AG10803 (cell line): ENCODE measurements around the gene ZNF503.

Experiments used
- DNase-seq: peaks from one replicate; pipeline ENCODE4 v3.0.0; 2010; ENCODE audit warnings: low read depth
- H3K4me3 ChIP-seq: 2 replicates; pipeline ENCODE4 v1.5.1; 2011; ENCODE audit warnings: mild to moderate bottlenecking, low read length, control low read depth
- CTCF ChIP-seq: conservative IDR thresholded peaks from 2 replicates; pipeline ENCODE4 v1.5.1; 2011; ENCODE audit warnings: mild to moderate bottlenecking, low read length, control low read depth, inconsistent platforms

ZNF503 gene

GRCh38 chr10:75425291-75426079 is 23.9 kb upstream of the ZNF503 start:
- no peak for TF ChIP-seq CTCF
- no peak overlapping the region for H3K4me3 ChIP-seq
- DNase-seq, result no peak

DNA sequence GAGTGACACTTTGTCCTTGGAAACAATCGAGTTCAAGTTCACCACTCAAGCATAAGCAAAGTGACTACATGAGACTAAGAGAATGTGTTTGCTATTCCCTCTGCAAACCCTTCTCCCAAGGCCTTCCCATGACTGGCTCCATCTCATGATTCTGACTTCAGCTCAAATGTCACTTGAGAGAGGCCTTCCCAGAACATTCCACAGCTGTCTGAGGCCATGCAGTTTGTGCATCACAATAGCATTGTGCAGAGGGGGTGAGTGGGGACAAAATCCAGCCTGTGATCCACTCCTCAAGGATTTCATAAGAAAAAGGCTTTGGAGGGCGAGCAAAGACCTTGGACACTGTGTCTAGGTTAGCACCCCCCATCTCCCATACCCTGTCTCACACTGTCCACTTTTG is 23.0 kb upstream of the ZNF503 start:
- no peak for TF ChIP-seq CTCF
- H3K4me3 ChIP-seq, result no peak overlapping the region
- DNase-seq, result no peak

DNA sequence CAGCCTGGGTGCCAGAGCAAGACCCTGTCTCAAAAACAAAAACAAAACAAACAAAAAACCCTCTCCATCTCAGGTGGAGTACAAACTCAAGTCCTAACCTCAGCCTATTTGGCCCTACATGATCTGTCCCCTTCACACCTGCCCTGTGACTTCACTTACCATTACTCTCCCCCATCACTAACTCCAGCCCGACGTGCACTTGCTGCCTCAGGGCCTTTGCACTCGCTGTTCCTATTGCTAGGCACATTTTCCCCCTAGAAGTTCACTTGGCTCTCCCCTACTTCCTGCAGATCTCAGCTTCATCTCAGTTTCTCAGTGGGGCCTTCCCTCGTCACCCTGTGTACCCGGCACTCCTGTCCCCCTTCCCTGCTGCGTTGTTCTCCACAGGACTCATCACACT is 21.3 kb upstream of the ZNF503 start:
- no peak for TF ChIP-seq CTCF
- DNase-seq, result no peak
- no peak overlapping the region for H3K4me3 ChIP-seq

GRCh38 chr10:75418712-75419111 is 17.1 kb upstream of the ZNF503 start:
- H3K4me3 ChIP-seq, result no peak overlapping the region
- DNase-seq, result no peak
- no peak for TF ChIP-seq CTCF

- H3K4me3 ChIP-seq, result no peak overlapping the region
- no peak for TF ChIP-seq CTCF
- no peak for DNase-seq
Measured at GRCh38 chr10:75418293-75418692, 16.7 kb upstream of the ZNF503 start.

DNA sequence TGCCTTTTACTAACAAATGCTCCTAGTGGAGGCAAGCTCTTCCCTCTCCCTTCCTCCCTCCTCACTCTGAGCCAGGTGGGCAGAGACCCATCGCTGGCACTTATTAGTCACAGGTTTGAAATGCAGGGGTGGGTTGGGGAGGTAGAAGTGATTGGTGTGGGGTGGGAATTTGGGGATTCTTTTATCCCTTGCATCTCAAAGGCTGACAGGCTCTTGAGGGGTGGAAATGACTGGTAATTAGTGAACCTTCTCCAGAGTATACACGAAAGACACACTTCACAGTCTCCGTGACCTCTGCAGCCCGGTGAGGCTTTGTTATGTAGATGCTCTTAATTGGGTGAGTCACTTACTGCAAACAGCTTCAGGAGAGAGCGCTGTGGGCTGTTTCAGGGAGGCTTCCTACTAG is 16.0 kb upstream of the ZNF503 start:
- DNase-seq, result no peak
- TF ChIP-seq CTCF, result no peak
- H3K4me3 ChIP-seq, result no peak overlapping the region

GRCh38 chr10:75414527-75414926 is 13.0 kb upstream of the ZNF503 start:
- no peak for DNase-seq
- TF ChIP-seq CTCF, result no peak
- no peak overlapping the region for H3K4me3 ChIP-seq
